GM18519 (cell line): ENCODE data around the gene BID.

Experiments
- ATAC-seq: cut with Tn5 transposase; IDR thresholded peaks from one replicate; pipeline ENCODE4 v1.9.1; 2021; ENCODE audit warnings: mild to moderate bottlenecking, moderate library complexity; ENCODE audit not compliant: unreplicated experiment, low FRiP score

BID gene

GRCh38 chr22:17774206-17774925 is at the start of gene BID:
Gene BID, minus strand, starts transcription at chr22:17774469. Its CDS starts 24,353 bp downstream, at chr22:17750116.
- ATAC-seq: no peak

GRCh38 chr22:17823964-17824363 is 49.7 kb upstream of the BID start:
- ATAC-seq: no peak

GRCh38 chr22:17823226-17823625 is 49.0 kb upstream of the BID start:
- ATAC-seq: no peak

GRCh38 chr22:17822087-17822486 is 47.8 kb upstream of the BID start:
- no peak for ATAC-seq

- no peak for ATAC-seq
Measured at GRCh38 chr22:17820879-17821439, 46.7 kb upstream of the BID start.

- no peak for ATAC-seq
Measured at GRCh38 chr22:17818649-17819048, 44.4 kb upstream of the BID start.

- no peak for ATAC-seq
Measured at GRCh38 chr22:17818180-17818579, 43.9 kb upstream of the BID start.

- ATAC-seq: no peak
Measured at GRCh38 chr22:17817511-17818065, 43.3 kb upstream of the BID start.

GRCh38 chr22:17817079-17817478 is 42.8 kb upstream of the BID start:
- no peak for ATAC-seq

- no peak for ATAC-seq
Measured at GRCh38 chr22:17816649-17817048, 42.4 kb upstream of the BID start.

- ATAC-seq: no peak
Measured at GRCh38 chr22:17815703-17816254, 41.5 kb upstream of the BID start.

- no peak for ATAC-seq
Measured at GRCh38 chr22:17814830-17815229, 40.6 kb upstream of the BID start.

- ATAC-seq: no peak
Measured at GRCh38 chr22:17814084-17814483, 39.8 kb upstream of the BID start.

GRCh38 chr22:17811119-17811518 is 36.9 kb upstream of the BID start:
- ATAC-seq: no peak

- no peak for ATAC-seq
Measured at GRCh38 chr22:17810570-17811116, 36.4 kb upstream of the BID start.

GRCh38 chr22:17808693-17809403 is 34.6 kb upstream of the BID start:
- ATAC-seq: no peak

- no peak for ATAC-seq
Measured at GRCh38 chr22:17807578-17808410, 33.5 kb upstream of the BID start.

- ATAC-seq: no peak
Measured at GRCh38 chr22:17807086-17807485, 32.8 kb upstream of the BID start.

- ATAC-seq: no peak
Measured at GRCh38 chr22:17806437-17806836, 32.2 kb upstream of the BID start.
